HG03432 (cell line): ENCODE data around the gene RRP7A.
A peak's percentile ranks its signal among the peaks of the same experiment; 100 is the strongest.
"Not testable (repeated sequence)": the region's sequence is repeated elsewhere in the genome, so short reads cannot be mapped to it uniquely, and the experiment has no call there.

Experiments
- ATAC-seq: cut with Tn5 transposase; IDR thresholded peaks from one replicate; pipeline ENCODE4 v1.9.1; 2021; ENCODE audit warnings: mild to moderate bottlenecking, moderate library complexity; ENCODE audit not compliant: unreplicated experiment

RRP7A gene

GRCh38 chr22:42500161-42500835, 19.3 kb downstream of the RRP7A start:
- ATAC-seq = peak; percentile 78

GRCh38 chr22:42499773-42500160, 19.8 kb downstream of the RRP7A start:
- ATAC-seq = not testable (repeated sequence)

DNA sequence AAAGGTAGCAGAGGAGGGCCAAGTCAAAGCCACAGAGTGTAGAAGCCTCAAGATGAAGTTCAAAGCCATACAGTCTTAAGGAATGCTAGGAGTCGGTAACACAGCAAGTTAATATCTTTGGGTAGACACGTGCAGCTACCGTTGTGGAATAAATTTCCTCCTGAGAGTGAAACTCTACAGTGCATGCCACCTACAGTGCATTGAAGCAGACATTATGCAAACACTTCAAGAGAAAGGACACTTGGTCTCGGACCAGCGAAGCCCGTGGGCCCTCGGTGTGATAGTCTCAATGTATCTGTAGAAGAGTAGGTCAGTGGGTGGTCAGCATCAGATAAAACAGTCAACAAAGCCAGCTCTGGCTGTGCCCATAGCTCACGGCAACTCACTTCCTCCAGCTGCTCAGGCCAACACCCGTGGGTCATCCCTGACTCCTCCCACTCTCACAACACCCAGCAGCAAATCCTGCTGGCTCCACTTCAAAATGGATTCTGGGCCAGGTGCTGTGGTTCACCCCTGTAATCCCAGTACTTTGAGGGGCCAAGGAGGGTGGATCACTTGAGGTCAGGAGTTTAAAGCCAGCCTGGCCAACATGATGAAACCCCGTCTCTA, 24.0 kb downstream of the RRP7A start:
- ATAC-seq = not testable (repeated sequence)

DNA sequence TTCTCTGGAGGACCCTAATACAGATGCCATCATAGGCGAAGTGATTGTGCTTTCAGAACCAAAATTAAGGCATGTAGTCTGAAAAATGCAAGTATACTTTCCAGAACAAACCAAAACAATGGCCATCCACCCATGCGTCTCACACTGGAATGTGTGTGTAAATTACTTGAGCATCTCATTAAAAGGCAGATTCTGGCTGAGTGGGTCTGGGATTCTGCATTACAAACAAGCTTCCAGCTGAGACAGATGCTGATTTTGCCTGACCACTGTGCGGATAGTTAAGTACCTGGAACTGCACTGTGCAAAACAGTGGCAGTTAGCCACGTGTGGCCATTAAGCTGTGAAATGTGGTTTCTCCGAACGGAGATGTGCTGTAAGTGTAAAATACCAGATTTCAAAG, 26.2 kb downstream of the RRP7A start:
- ATAC-seq = no peak

GRCh38 chr22:42492323-42492690, 27.3 kb downstream of the RRP7A start:
- ATAC-seq = no peak

GRCh38 chr22:42490243-42490832, 29.3 kb downstream of the RRP7A start:
- no peak for ATAC-seq

DNA sequence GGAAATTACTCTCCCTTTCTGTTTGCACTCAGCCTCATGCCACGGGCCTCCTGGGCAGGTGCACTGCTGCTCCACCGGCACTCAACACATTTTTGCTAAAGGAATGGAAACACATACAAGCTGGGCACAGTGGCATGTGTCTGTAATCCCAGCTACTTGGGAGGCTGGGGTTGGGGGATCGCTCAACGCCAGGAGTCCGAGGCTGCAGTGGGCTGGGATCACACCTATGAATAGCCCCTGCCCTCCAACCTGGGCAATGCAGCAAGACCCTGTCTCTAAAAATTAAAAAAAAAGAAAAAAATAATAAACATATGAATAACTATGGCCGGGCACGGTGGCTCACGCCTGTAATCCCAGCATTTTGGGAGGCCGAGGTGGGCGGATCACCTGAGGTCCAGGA, 30.6 kb downstream of the RRP7A start:
- no peak for ATAC-seq

DNA sequence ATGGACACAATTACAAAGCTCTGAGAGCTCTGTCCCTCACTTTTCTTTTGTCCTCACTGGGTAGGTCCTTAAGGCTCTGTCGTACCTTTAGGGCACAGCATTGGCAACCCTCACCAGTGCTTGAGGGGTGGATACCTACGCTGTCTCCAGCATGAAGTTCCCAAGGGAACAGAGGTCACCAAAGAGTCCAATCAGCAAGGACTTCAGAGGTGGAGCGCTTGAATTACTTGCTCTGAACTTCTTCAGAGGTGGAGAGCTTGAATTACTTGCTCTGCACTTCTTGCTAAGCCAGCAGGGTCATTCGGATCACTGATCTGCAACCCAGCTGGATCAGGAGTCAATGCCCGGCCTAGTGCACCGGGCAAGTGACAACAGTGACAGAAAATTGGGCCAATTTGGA, 35.1 kb downstream of the RRP7A start:
- no peak for ATAC-seq

DNA sequence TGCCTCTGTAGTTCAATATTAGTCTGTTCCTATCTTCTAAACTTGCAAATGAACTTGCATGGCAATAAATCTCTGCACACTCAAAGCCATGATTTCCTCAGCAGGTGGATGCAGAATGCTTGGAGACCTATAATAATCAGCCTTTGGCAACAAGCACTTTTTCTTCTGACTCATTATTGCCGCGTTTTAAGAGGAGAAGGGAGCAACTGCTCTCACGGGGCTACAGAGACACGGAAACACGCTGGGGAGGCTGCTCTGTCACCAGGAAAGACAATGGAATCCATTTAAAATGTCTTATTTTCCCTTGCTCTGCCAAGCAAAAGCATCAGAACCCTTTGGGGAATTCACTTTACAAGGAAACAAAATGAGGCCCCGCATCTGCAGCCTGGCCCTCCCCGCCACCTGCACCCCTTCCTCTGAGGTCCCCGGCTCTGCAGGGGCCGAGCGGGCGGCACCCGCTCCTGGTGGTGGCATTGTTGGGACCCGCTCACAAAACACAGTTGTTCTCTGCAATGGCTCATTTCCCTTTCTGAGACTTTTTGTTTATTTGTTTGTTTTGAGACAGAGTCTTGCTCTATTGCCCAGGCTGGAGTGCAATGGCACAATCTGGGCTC, 35.9 kb downstream of the RRP7A start:
- ATAC-seq = not testable (repeated sequence)

- ATAC-seq = no peak
Observed at GRCh38 chr22:42475122-42475521, 44.5 kb downstream of the RRP7A start.

- ATAC-seq = no peak
Observed at GRCh38 chr22:42473484-42474193, 46.0 kb downstream of the RRP7A start.

GRCh38 chr22:42472671-42473070, 46.9 kb downstream of the RRP7A start:
- no peak for ATAC-seq

GRCh38 chr22:42471441-42471840, 48.2 kb downstream of the RRP7A start:
- ATAC-seq = no peak

DNA sequence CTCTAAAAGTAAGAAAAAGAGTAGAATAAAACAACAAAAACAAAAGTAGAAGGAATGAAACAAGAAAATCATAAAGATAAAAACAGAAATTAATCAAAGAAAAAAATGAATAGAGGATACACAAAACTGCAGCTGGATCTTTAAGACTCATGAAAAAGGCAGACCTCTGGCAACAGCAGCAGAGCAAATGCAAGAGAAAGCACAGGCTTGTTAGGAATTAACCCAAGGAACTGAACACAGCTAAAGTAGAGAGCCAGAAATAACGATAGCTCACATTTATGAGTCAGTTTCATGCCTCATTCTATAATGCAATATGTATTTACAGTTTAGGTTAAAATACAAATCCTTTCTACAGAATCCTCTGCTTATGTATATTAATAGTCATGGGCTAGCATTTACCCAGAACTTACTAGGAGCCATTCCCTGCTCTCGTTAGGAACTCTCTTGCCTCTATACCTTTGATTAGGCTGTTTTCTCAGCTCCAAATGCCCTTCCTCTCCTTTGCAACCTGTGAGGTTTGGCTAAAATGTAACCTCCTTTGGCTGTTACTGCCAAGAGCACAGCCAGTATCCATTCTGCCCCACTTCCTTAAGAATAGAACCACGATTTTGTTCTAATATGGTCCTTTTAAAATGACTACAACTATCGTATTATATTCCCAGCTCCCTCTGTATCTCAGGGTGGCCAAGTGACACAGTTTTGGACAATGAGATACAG, 49.1 kb downstream of the RRP7A start:
- ATAC-seq = no peak

DNA sequence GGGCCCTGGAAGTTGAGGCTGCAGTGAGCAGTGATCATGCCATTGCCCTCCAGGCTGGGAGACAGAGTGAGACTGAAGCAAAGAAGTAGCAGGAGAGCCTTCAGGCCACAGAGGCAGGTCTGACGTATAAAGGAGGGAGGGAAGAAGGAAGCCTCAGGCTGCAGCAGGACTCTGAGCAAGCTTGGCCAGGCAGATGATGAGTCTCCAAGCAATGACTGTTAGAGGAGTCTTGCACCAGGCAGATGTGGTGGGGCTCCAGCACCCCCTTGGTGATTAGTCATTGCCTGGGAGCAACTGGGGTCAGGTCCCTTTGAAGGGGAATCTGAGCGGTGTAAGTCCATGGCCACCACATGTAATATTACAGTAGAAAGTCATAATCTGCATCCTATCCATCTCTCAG, 50.8 kb downstream of the RRP7A start:
- ATAC-seq = no peak

DNA sequence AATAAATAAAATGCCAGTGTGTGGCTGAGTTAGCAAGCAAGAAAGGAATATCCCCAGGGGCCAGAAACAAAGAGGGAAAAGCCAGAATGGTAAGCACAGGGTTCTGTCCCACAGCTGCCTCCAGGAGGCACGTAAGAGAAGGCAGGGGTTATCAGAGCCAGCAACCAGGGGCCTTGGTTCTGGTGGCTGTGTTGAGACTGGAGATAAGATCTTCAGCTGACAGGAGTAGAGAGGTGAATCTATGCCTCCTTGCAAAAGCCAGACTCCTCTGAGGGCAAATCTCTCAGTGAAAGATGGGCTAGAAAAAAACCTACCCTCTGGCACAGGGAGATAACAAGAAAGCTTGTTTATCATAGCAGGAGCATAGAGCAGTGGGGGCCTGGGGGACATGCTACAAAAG, 57.6 kb downstream of the RRP7A start:
- no peak for ATAC-seq

- no peak for ATAC-seq
Observed at GRCh38 chr22:42461511-42461910, 58.1 kb downstream of the RRP7A start.
